ENCODE results near the gene CALN1. TPM values are rescaled to one million over a fixed set of nuclear protein-coding genes. Genes with fewer than 3 reads are reported as not detected.

Gene CALN1
- polyA plus RNA-seq, 1 donor from 2014 or later, result 7.8 TPM

GRCh38 chr7:71912476-71912875, 499.7 kb downstream of the CALN1 start:
- TF ChIP-seq SMC3 (conservative IDR thresholded peaks at IDR 0.05; ENCODE audit: poor library complexity), result no peak
- no peak for TF ChIP-seq EZH2 (IDR thresholded peaks at IDR 0.05; ENCODE audit: borderline replicate concordance, insufficient read depth, low read length, poor library complexity, severe bottlenecking)
- TF ChIP-seq CTCF (IDR thresholded peaks at IDR 0.05; ENCODE audit: poor library complexity, severe bottlenecking), result no peak
- TF ChIP-seq, protein P1, sequence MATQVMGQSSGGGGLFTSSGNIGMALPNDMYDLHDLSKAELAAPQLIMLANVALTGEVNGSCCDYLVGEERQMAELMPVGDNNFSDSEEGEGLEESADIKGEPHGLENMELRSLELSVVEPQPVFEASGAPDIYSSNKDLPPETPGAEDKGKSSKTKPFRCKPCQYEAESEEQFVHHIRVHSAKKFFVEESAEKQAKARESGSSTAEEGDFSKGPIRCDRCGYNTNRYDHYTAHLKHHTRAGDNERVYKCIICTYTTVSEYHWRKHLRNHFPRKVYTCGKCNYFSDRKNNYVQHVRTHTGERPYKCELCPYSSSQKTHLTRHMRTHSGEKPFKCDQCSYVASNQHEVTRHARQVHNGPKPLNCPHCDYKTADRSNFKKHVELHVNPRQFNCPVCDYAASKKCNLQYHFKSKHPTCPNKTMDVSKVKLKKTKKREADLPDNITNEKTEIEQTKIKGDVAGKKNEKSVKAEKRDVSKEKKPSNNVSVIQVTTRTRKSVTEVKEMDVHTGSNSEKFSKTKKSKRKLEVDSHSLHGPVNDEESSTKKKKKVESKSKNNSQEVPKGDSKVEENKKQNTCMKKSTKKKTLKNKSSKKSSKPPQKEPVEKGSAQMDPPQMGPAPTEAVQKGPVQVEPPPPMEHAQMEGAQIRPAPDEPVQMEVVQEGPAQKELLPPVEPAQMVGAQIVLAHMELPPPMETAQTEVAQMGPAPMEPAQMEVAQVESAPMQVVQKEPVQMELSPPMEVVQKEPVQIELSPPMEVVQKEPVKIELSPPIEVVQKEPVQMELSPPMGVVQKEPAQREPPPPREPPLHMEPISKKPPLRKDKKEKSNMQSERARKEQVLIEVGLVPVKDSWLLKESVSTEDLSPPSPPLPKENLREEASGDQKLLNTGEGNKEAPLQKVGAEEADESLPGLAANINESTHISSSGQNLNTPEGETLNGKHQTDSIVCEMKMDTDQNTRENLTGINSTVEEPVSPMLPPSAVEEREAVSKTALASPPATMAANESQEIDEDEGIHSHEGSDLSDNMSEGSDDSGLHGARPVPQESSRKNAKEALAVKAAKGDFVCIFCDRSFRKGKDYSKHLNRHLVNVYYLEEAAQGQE (IDR thresholded peaks at IDR 0.05; ENCODE audit: borderline replicate concordance), result no peak
- TF ChIP-seq EP300 (conservative IDR thresholded peaks at IDR 0.05; ENCODE audit: poor library complexity, severe bottlenecking), result no peak
- TF ChIP-seq POLR2AphosphoS5 (IDR thresholded peaks at IDR 0.05), result no peak
- no peak for TF ChIP-seq TAF1 (IDR thresholded peaks at IDR 0.05; ENCODE audit: low read depth)
- no peak for TF ChIP-seq MXI1 (conservative IDR thresholded peaks at IDR 0.05; ENCODE audit: poor library complexity, severe bottlenecking)
- Histone ChIP-seq H3K4me3 (ENCODE audit: low read length) (no peak overlapping the region), H3K9me2 (ENCODE audit: insufficient read depth, low read length) (no peaks in the 10 kb centered on the region), H3K79me2 (replicated peaks; ENCODE audit: insufficient read depth, low read length) (no peaks in the 10 kb centered on the region), H3F3A (ENCODE audit: insufficient read depth, low read length, poor library complexity, severe bottlenecking) (no peaks in the 10 kb centered on the region), H2AFZ (ENCODE audit: low read depth, low read length) (no peak overlapping the region), H3K27ac (ENCODE audit: low read length) (no peak overlapping the region), H3K9me3 (ENCODE audit: low read length) (peaks cover 6% of the 10 kb centered on the region), H3K36me3 (ENCODE audit: insufficient read depth, low read length) (no peaks in the 10 kb centered on the region), H3K9ac (ENCODE audit: low read length) (no peak overlapping the region), H4K20me1 (ENCODE audit: insufficient read depth) (no peaks in the 10 kb centered on the region), H3K27me3 (ENCODE audit: insufficient read depth, low read depth, low read length) (no peaks in the 10 kb centered on the region), H3K4me2 (ENCODE audit: low read length) (no peak overlapping the region)

- peaks cover 6% of the 10 kb centered on the region for H3K9me3 ChIP-seq (ENCODE audit: low read length)
- no peaks in the 10 kb centered on the region for H4K20me1 ChIP-seq (ENCODE audit: insufficient read depth)
- TF ChIP-seq EZH2 (IDR thresholded peaks at IDR 0.05; ENCODE audit: borderline replicate concordance, insufficient read depth, low read length, poor library complexity, severe bottlenecking) (no peak), CTCF (IDR thresholded peaks at IDR 0.05; ENCODE audit: poor library complexity, severe bottlenecking) (no peak), MXI1 (conservative IDR thresholded peaks at IDR 0.05; ENCODE audit: poor library complexity, severe bottlenecking) (no peak), EP300 (conservative IDR thresholded peaks at IDR 0.05; ENCODE audit: poor library complexity, severe bottlenecking) (no peak), RAD21 (conservative IDR thresholded peaks at IDR 0.05) (no peak), POLR2AphosphoS5 (IDR thresholded peaks at IDR 0.05) (no peak), SMC3 (conservative IDR thresholded peaks at IDR 0.05; ENCODE audit: poor library complexity) (no peak)
- TF ChIP-seq, protein P1 (IDR thresholded peaks at IDR 0.05; ENCODE audit: borderline replicate concordance), result no peak
- no peaks in the 10 kb centered on the region for H3K27me3 ChIP-seq (ENCODE audit: insufficient read depth, low read depth, low read length)
- no peak overlapping the region for H3K9ac ChIP-seq (ENCODE audit: low read length)
- no peaks in the 10 kb centered on the region for H3K9me2 ChIP-seq (ENCODE audit: insufficient read depth, low read length)
- H3F3A ChIP-seq (ENCODE audit: insufficient read depth, low read length, poor library complexity, severe bottlenecking), result no peaks in the 10 kb centered on the region
- no peak overlapping the region for H3K4me2 ChIP-seq (ENCODE audit: low read length)
- H3K36me3 ChIP-seq (ENCODE audit: insufficient read depth, low read length), result no peaks in the 10 kb centered on the region
- no peak overlapping the region for H2AFZ ChIP-seq (ENCODE audit: low read depth, low read length)
- H3K4me3 ChIP-seq (ENCODE audit: low read length), result no peak overlapping the region
- no peak overlapping the region for H3K27ac ChIP-seq (ENCODE audit: low read length)
- H3K79me2 ChIP-seq (replicated peaks; ENCODE audit: insufficient read depth, low read length), result no peaks in the 10 kb centered on the region
Observed at GRCh38 chr7:71911051-71911450, 501.1 kb downstream of the CALN1 start.

Measured in neural cell (in vitro differentiated cells).